HG03280 (cell line): ENCODE results near the gene ZNF362.
"Not testable (repeated sequence)": the region's sequence is repeated elsewhere in the genome, so short reads cannot be mapped to it uniquely, and the experiment has no call there.

Experiments used
- ATAC-seq: cut with Tn5 transposase; IDR thresholded peaks from one replicate; pipeline ENCODE4 v1.9.1; 2021; ENCODE audit warnings: mild to moderate bottlenecking, moderate library complexity; ENCODE audit not compliant: unreplicated experiment

The ZNF362 gene, protein sequence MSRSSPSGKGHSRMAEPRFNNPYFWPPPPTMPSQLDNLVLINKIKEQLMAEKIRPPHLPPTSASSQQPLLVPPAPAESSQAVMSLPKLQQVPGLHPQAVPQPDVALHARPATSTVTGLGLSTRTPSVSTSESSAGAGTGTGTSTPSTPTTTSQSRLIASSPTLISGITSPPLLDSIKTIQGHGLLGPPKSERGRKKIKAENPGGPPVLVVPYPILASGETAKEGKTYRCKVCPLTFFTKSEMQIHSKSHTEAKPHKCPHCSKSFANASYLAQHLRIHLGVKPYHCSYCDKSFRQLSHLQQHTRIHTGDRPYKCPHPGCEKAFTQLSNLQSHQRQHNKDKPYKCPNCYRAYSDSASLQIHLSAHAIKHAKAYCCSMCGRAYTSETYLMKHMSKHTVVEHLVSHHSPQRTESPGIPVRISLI

DNA sequence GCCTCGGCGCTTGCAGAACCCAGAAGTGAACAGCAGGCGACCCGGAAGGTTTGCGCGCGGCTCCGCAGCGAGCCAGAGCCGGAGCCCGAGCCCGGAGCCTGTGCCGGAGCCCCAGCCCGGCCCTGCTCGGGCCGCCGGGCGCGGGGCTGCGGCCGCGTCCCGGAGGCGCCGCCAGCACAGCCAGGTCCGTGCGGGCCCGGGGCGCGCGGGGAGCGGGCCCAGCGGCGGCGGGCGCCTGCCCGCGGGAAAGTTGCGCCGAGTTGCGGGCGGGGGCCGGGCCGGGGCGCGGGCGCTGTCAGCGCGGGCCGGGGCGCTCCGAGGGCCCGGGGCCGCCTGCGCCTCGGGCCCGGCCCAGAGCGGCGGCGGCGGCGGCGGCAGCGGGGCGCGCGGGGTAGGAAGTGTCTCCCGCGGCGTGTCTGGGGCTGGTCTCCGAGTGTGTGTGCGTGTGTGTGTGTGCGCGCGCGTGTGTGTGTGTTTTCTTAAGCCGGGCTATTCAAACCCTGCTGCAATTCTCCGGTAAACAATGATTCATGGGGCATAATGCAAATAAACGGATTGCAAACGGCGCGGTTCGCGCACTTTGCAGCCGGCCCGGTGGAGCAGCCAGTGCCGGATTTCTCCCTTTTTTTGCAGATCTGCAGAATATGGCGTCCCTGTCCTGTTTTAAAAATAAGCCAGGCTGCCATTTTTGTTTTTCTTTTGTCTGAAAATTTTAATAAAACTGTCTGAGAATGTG, at the start of gene ZNF362:
Gene ZNF362 (plus strand): TSS at position 22 of the 736 bp plus-strand sequence. CDS start 14,083 bp downstream, outside the sequence.
- peak; percentile 73 for ATAC-seq

DNA sequence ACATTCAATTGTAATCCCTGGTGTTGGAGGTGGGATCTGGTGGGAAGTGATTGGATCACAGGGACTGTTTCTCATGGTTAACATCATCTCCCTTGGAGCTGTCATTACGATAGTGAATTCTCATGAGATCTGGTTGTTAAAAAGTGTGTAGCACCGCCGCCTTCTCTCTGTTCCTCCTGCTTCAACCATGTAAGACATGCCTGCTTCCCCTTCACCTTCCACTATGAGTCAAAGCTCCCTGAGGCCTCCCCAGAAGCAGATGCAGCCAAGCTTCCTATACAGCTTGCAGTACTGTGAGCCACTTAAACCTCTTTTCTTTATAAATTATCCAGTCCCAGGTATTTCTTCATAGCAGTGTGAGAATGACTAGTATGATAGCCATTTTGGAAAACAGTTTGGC, 44.3 kb upstream of the ZNF362 start:
- ATAC-seq = no peak

DNA sequence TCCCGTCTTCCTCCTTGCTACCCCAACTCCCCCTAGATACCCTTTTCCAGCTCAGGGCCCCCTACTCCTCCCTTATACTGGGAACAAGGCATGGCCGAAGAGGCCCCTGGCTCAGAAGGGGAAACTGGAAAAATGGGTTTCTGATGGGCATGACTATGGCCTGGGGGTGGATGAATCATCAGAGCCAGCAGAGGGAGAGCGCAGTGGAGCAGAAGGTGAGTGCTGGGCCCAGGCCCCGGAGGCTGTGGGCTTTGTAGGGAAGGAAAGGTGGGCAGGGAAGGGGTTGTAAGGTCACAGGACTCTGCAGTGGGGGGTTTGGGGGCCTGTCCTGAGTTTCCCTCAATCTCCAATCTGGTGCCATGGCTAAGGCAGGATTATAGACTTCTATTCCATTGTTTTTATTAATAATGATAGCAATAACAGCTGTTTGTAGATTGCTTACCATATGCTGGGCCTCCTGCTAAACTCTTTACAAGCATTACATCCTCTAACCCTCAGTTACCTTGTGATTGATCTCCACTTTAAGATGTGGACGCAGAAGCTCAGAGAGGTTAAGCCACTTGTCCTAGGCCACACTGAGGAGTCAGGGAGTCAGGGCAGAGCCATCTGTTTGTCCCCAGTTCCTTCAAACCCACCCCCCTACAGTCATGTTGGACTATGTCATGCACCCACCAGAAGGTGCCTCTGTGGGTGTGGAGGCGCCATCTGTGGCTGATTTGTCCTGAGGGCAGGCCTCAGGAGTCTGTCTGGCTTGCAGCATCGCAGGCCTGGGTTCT, 36.2 kb upstream of the ZNF362 start:
- ATAC-seq = no peak

DNA sequence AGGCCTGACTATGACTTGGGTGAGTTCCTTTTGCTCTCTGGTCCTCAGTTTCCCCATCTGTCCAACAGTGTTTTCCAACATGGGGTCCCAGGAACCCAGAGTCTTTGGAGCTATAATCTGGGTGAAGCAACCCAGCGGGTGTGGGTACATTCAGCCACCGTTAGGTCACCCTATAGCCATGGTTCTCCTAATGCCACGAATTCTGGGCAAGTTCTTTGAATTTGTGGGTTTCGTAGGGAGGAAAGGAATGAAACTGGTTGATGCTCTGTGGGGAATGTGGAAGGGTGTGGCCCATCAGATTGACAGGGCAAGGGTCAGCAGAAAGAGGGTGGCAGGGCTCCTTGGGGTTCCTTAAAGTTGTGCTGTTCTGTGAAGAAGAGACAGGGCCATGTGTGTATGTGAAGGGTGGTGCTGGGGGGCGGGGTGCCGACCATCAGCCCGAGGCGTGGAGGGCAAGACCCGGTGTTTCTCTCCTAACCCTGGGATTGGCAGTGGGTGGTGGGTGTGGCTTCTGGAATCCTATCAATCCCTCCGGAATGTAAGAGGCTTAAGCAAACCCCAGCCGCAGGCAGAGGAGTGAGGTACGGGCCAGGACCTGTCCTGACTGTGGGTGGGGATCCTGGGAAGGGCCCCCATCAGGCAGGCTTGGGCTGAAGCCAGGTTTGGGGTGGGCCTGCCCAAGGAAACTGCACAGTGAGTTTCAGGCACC, 35.5 kb upstream of the ZNF362 start:
- no peak for ATAC-seq

DNA sequence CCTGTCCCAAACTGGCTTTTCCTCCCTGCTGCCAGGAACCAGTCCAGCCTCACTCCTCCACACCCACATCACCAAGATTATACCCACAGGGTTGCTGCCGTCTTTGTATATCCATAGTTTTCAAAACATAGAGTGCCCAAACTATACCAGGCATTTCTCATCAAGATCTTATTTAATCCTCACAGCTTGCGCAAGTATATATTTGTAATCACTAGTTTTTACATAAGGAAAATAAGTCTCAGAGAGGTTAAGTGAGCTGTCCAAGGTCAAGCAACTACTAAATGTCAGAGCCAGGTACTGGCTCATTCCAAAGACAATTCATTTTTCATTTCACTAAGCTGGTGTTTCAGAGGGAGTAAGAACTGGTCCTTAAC, 34.9 kb upstream of the ZNF362 start:
- no peak for ATAC-seq

DNA sequence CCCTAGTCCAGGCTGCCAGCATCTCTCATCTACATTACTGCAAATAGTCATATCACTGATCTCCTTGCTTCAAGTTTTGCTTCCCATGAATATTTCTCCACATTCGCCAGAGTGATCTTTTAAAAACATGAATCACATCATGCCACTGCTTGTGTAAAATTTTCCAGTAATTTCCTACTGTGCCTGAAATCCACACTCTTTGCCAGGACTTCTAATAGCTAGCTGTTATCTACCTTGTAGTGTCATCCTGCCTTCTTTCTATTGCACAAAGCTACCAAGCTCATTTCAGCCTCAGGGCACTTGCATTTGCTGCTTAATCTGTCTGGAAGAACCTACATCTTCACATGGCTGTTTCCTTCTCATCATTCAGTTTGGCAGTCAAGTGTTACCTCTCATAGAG, 33.9 kb upstream of the ZNF362 start:
- no peak for ATAC-seq

- ATAC-seq = no peak
Measured at GRCh38 chr1:33224166-33224707, 32.1 kb upstream of the ZNF362 start.

GRCh38 chr1:33225586-33225985, 30.7 kb upstream of the ZNF362 start:
- ATAC-seq = no peak

- no peak for ATAC-seq
Measured at GRCh38 chr1:33228935-33229487, 27.3 kb upstream of the ZNF362 start.

GRCh38 chr1:33231166-33231565, 25.1 kb upstream of the ZNF362 start:
- ATAC-seq = no peak

GRCh38 chr1:33232716-33233115, 23.6 kb upstream of the ZNF362 start:
- ATAC-seq = no peak

GRCh38 chr1:33234131-33234530, 22.2 kb upstream of the ZNF362 start:
- ATAC-seq = no peak

GRCh38 chr1:33234588-33234990, 21.7 kb upstream of the ZNF362 start:
- no peak for ATAC-seq

DNA sequence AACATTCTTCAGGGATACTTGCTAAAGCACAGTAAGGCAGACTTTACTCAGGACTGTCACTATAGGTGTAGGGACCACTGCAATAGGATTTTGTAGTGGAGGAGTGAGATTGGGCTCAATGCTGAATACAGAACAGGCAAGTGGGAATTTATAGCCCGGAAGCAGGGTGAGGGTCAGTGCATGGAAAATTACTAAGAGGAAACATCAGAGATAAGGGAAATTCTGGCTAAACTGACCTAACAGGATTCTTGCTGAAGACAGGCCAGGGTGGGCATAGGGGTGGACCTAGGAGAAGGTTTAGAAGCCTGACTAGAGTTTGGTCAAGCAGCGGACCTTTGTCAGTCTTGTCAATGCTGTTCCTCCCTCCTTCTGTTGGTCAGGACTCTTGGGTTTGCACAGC, 20.8 kb upstream of the ZNF362 start:
- ATAC-seq = no peak

DNA sequence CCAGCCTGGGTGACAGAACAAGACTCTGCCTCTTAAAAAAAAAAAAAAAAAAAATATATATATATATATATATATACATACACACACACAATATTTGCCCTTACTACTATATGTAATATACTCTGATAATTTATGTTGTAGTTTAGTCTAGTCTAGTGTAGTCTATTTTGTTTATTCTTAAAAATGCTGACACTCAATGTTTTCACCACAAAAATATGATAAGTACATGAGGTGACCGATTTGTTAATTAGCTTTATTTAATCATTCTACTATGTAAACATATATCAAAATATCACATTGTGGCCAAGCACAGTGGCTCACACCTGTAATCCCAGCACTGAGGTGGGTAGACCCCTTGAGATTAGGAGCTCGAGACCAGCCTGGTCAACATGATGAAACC, 19.8 kb upstream of the ZNF362 start:
- no peak for ATAC-seq

GRCh38 chr1:33237579-33237978, 18.7 kb upstream of the ZNF362 start:
- no peak for ATAC-seq

DNA sequence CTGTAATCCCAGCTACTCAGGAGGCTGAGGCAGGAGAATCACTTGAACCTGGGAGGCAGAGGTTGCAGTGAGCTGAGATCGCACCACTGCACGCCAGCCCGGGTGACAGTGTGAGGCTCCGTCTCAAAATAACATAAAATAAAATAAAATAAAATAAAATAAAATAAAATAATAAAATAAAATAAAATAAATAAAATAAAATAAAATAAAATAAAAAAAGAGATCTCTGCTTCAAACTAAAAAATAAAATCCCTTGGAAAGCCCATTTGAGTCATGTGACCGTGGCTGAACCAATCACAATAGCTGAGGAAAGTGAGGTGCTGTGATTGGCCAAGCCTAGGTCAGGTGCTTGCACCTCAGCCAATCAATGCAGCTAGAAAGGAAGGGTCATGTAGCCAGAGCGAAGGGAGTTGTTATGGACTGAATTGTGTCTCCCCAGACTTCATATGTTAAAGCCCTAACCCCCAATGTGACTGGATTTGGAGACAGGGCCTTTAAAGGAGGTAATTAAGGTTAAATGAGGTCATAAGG, 18.0 kb upstream of the ZNF362 start:
- ATAC-seq = not testable (repeated sequence)

- not testable (repeated sequence) for ATAC-seq
Measured at GRCh38 chr1:33239410-33239809, 16.9 kb upstream of the ZNF362 start.

DNA sequence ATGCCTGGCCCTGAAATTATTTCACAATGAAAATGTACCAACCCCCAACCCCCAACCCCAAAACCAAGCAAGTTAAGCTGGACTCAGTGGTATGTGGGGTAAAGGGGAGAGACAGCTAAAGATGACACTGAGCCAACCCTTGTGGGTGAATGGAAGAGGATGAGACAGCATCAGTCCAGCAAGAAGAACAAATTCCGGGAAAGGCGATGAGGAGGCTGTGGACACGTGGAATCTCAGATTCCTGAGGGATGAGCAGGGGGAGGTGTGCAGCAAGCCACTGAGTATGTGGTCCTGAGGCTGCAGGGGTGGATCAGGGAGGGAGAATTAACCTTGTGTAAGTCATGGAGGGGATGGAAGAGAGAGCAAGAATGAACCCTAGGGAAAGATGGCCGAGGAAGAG, 14.4 kb upstream of the ZNF362 start:
- ATAC-seq = no peak

- ATAC-seq = no peak
Measured at GRCh38 chr1:33242652-33243051, 13.6 kb upstream of the ZNF362 start.
